Esophagus squamous epithelium (tissue), 5 donors: ENCODE measurements around the gene NRAS. TPM values are rescaled to one million over a fixed set of nuclear protein-coding genes. Genes with fewer than 3 reads are reported as not detected.

Experiments
- DNase-seq: peaks from one replicate; lab custom pipeline; 2025; lab: John Stamatoyannopoulos, UW
- H3K27ac ChIP-seq, 4 donors: fragments of 200-600 bp; sonication (generic); one replicate each; pipeline ENCODE4 v1.5.1; 2016 to 2019; ENCODE audit warnings: mild to moderate bottlenecking in 1 of 4
- H3K27me3 ChIP-seq, 4 donors: fragments of 200-600 bp; sonication (generic); 1 replicate in 3 of 4; 2 replicates in 1 of 4; pipeline versions ENCODE4 v1.5.1 to v1.6.0; 2017 to 2021; ENCODE audit warnings: antibody characterized with exemption in 1 of 4
- H3K36me3 ChIP-seq, 3 donors: fragments of 200-600 bp; sonication (generic); one replicate each; pipeline ENCODE4 v1.5.1; 2016 to 2019
- H3K4me1 ChIP-seq, 3 donors: fragments of 200-600 bp; sonication (generic); one replicate each; pipeline ENCODE4 v1.5.1; 2017 to 2019
- H3K4me3 ChIP-seq, 4 donors: fragments of 200-600 bp; sonication (generic); 1 replicate in 3 of 4; 2 replicates in 1 of 4; pipeline ENCODE4 v1.5.1; 2016 to 2019; ENCODE audit warnings: mild to moderate bottlenecking in 2 of 4, moderate library complexity in 1 of 4
- H3K9me3 ChIP-seq, 3 donors: fragments of 200-600 bp; sonication (generic); one replicate each; pipeline ENCODE4 v1.5.1; 2016 to 2019
- POLR2A ChIP-seq, 4 donors: fragments of 450-650 bp; IDR thresholded peaks; one replicate each; pipeline ENCODE4 v1.6.1; 2017; ENCODE audit warnings: antibody characterized with exemption in 4 of 4, mild to moderate bottlenecking in 4 of 4, moderate library complexity in 3 of 4
- WGBS, 2 donors: methylation state at CpG; one replicate each; pipeline ENCODE4 v1.1.5; 2018; 5-methylcytosine and 5-hydroxymethylcytosine counted together
- intact Hi-C: fragments of 100-400 bp; cut with DNase I; formaldehyde crosslinking; loops from one replicate; pipeline ENCODE4 v1.15.0; 2022
- total RNA-seq, 4 donors: library from RNA; depleted of rRNA; stranded (reverse); fragments of >200 nt; gene quantifications; one replicate each; pipeline ENCODE4 v1.1.0, GENCODE V29; 2016
- TF ChIP-seq, protein P1 (sequence below), 6 experiments: fragments of 450-650 bp in 4 of 6; fragments of 200-600 bp in 2 of 6; sonication (generic) in 2 of 6; IDR thresholded peaks; one replicate each; pipeline ENCODE4 v1.5.1; 2016 to 2019; ENCODE audit warnings: antibody characterized with exemption in 6 of 6, mild to moderate bottlenecking in 4 of 6, moderate library complexity in 4 of 6
- donor health status: DM: yes; HTN: yes; CAD: no.

Gene NRAS
- total RNA-seq: 10 to 100 TPM; 18.4 to 38.0 (median 30.1) TPM

DNA sequence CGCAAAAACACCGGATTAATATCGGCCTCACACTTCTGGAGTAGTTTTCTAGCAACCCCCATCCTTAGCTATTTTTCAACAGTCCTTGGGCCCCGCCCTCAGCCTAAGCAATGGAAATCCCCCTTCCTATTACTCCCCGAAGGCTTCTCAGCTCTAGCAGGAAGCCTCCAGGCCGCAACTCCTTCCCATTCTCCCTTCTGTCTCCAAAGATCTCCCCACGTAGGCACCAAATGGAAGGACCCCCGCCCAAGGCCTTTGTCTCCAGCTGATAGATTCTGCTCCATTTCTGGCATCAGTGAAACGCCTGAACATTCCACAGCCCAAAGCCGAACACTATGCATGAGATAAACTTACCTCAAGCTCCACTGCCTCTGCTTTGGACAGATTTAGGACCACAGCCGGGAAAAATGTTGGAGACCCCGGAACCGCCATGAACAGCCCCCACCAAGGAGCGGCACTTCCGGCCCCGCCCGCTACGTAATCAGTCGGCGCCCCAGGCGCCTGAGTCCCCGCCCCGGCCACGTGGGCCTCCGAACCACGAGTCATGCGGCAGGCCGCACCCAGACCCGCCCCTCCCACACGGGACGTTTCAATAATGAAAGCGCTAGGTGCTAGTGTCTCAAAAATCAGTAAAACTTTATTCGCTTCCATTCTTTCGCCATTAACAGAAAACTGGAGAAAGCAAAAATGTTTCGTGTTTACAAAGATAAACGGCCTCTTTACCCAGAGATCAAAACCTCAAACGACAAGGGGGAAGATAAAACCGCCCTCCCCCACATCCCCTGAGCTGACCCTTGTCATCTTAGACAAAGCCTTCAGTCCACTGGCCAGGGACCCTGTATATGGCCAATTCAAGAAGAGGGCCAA lies at the start of gene NRAS:
TSS of gene NRAS (minus strand) at position 468 of the 867 bp plus-strand sequence. CDS start 611 bp downstream, outside the sequence.
- Histone ChIP-seq H3K4me3 (peak within 1 kb of the TSS; percentile 56 to 89 (median 78)), H3K9me3 (no peaks in the 10 kb centered on the region), H3K4me1 (peaks cover 8 to 52% (median 12%) of the 10 kb centered on the region in 3 donors), H3K27ac (peak within 1 kb of the TSS; percentile 94 to 97 (median 95)), H3K27me3 (no peaks in the 10 kb centered on the region), H3K36me3 (peaks cover 10 to 73% (median 22%) of the 10 kb centered on the region in 3 donors)
- peak; percentile 77 for DNase-seq
- TF ChIP-seq POLR2A (IDR thresholded peaks at IDR 0.05): peak in 3 of 4 donors; percentile 43 to 66 (median 60)
- TF ChIP-seq, protein P1, sequence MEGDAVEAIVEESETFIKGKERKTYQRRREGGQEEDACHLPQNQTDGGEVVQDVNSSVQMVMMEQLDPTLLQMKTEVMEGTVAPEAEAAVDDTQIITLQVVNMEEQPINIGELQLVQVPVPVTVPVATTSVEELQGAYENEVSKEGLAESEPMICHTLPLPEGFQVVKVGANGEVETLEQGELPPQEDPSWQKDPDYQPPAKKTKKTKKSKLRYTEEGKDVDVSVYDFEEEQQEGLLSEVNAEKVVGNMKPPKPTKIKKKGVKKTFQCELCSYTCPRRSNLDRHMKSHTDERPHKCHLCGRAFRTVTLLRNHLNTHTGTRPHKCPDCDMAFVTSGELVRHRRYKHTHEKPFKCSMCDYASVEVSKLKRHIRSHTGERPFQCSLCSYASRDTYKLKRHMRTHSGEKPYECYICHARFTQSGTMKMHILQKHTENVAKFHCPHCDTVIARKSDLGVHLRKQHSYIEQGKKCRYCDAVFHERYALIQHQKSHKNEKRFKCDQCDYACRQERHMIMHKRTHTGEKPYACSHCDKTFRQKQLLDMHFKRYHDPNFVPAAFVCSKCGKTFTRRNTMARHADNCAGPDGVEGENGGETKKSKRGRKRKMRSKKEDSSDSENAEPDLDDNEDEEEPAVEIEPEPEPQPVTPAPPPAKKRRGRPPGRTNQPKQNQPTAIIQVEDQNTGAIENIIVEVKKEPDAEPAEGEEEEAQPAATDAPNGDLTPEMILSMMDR (IDR thresholded peaks at IDR 0.05): no peak
- 0 to 2% methylated on average over 14 to 15 of the region's 38 CpGs for WGBS, 2 donors
- intact Hi-C loops: no loop called here

DNA sequence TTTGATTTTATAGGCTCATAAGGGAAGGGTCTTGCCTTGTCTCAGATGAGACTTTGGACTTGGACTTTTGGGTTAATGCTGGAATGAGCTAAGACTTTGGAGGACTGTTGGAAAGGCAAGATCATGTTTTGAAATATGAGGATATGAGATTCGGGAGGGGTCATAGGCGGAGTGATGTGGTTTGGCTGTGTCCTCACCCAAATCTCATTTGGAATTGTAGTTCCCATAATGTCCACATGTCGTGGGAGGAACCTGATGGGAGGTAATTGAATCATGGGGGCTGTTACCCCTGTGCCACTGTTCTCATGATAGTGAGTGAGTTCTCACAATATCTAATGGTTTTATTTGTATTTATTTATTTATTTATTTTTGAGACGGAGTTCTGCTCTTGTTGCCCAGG lies 48.1 kb upstream of the NRAS start:
- Histone ChIP-seq H3K4me1 (no peaks in the 10 kb centered on the region), H3K9me3 (no peaks in the 10 kb centered on the region), H3K4me3 (no peak overlapping the region), H3K36me3 (peaks cover 0 to 18% (median 0%) of the 10 kb centered on the region in 3 donors), H3K27ac (no peak overlapping the region), H3K27me3 (no peaks in the 10 kb centered on the region)
- no peak for DNase-seq
- intact Hi-C loops: no loop called here
- TF ChIP-seq, protein P1 (IDR thresholded peaks at IDR 0.05): no peak
- no peak for TF ChIP-seq POLR2A (IDR thresholded peaks at IDR 0.05)
- 87 to 94% methylated on average over 4 of the region's 4 CpGs for WGBS, 2 donors

DNA sequence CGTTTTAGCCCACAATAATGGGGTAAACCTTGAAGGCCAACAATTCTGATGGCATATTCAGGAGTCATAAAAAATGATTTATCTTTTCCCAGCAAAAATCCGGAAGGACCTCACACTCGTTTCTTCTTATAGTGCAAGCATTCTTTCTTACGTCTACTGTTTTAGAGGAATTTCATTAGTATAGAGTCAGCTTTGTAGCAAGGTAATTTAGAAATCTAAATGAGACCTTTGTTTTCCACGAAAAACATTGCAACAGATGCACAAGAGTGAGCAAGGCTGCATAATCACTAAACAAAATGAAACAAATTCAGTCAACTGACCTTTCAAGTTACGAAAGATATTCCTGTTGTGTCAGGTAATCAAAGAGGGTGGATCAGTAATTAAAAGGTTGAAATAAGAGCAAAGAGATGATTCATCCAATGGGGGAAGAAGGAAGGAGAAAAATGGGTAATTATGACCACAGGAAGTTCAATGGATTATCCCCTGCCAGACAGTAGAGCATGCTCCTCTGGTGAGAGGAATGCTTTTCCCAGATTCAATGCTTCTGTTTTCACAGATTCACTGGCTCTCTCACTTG lies 41.8 kb upstream of the NRAS start:
- no peak for DNase-seq
- intact Hi-C loops: no loop called here
- Histone ChIP-seq H3K27me3 (no peaks in the 10 kb centered on the region), H3K36me3 (no peaks in the 10 kb centered on the region), H3K4me1 (peaks cover 15 to 44% (median 29%) of the 10 kb centered on the region in 3 donors), H3K9me3 (no peaks in the 10 kb centered on the region), H3K27ac (peak overlapping the region; percentile 98 to 100 (median 99)), H3K4me3 (peak overlapping the region; percentile 76 to 97 (median 92))
- 12 to 25% methylated on average over 6 of the region's 6 CpGs for WGBS, 2 donors
- TF ChIP-seq, protein P1 (IDR thresholded peaks at IDR 0.05): no peak
- no peak for TF ChIP-seq POLR2A (IDR thresholded peaks at IDR 0.05)

DNA sequence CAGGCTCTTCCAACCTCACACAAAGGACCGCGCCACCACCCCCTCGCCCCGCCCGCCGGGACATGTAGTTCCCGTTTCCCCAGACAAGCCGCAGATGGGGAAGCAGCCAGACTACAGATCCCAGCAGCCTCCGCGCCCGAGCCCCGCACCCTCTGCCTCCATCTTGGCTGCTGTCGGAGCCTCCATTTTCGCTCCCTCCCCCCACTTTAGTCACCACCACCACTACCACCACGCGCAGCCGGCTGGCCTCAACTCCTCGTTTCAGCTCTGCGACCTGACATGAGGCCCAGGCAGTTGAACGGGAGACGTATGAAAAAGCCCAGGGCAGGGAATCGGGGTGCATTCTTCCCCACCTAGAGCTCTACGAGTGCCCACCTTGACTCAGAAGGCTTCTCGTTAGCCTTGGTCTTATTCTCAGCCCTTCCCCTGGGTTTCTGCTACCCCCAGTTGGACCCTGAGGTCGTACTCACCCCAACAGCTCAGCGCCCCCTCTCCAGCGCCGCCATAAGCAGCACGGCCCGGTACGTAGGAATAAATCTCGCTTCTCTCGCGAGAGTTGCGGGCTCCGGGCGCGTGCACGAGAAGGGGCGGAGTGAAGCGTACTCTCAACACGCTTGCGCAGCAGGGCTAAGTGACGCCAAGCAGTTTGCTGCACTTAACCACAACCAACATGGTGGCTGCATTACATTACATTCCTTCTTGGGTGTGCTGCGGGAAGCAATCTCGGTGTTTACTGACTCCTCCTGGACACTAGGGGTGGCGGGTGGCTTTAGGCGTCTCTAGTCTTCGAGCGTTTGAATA lies 41.1 kb upstream of the NRAS start, which contains the start of gene CSDE1:
TSS of gene CSDE1 (minus strand) at position 530 of the 801 bp plus-strand sequence. CDS start 18,094 bp downstream, outside the sequence.
- WGBS, 2 donors: 0 to 1% methylated on average over 21 to 29 of the region's 50 CpGs
- peak; percentile 92 for DNase-seq
- intact Hi-C loops: no loop called here
- H3K9me3 ChIP-seq: no peaks in the 10 kb centered on the region
- peak within 1 kb of the TSS; percentile 98 to 100 (median 99) for H3K27ac ChIP-seq
- H3K36me3 ChIP-seq: no peaks in the 10 kb centered on the region
- H3K27me3 ChIP-seq: no peaks in the 10 kb centered on the region
- peaks cover 15 to 50% (median 31%) of the 10 kb centered on the region in 3 donors for H3K4me1 ChIP-seq
- H3K4me3 ChIP-seq: peak within 1 kb of the TSS; percentile 76 to 97 (median 92)
- TF ChIP-seq, protein P1 (IDR thresholded peaks at IDR 0.05): peak in 5 of 6 experiments; percentile 14 to 45 (median 38)
- TF ChIP-seq POLR2A (IDR thresholded peaks at IDR 0.05): peak in 3 of 4 donors; percentile 28 to 93 (median 77)
